PC-3 (cell line): Measurements from ENCODE around the gene PCARE. TPM values are rescaled to one million over a fixed set of nuclear protein-coding genes. Genes with fewer than 3 reads are reported as not detected.

Experiments used
- ATAC-seq: fragments of 200-7000 bp; cut with Tn5 transposase; 2 replicates; pipeline ENCODE4 v1.9.1; 2020; ENCODE audit warnings: mild to moderate bottlenecking, moderate library complexity
- BruUV-seq: library from RNA; stranded (reverse); fragments of 400-500 nt; replicated peaks from 2 replicates; lab custom pipeline; 2021; lab: Mats Ljungman, UMichigan
- CTCF ChIA-PET: fragments of 300-600 bp; sonication (Branson Sonifier 250); formaldehyde crosslinking; loops from one replicate; lab custom pipeline; 2022; ENCODE audit warnings: antibody characterized with exemption; lab: Charles Lee
- POLR2A ChIA-PET: fragments of 300-600 bp; sonication (Branson Sonifier 250); formaldehyde crosslinking; loops from one replicate; lab custom pipeline; 2022; ENCODE audit warnings: antibody characterized with exemption; ENCODE audit not compliant: unreplicated experiment; lab: Charles Lee
- DNase-seq: peaks from one replicate; pipeline ENCODE4 v3.0.0-alpha.2; 2015
- H2AFZ ChIP-seq: fragments of 300-600 bp; sonication (generic); 2 replicates; pipeline ENCODE4 v1.6.0; 2016; ENCODE audit warnings: antibody characterized with exemption, low read length
- H3F3A ChIP-seq: fragments of 300-600 bp; sonication (generic); one replicate; pipeline ENCODE4 v1.6.0; 2017; ENCODE audit warnings: antibody characterized with exemption, low read length, control low read depth, mild to moderate bottlenecking; ENCODE audit not compliant: unreplicated experiment
- H3K27ac ChIP-seq: fragments of 300-600 bp; sonication (generic); 2 replicates; pipeline ENCODE4 v1.5.1; 2016; ENCODE audit warnings: mild to moderate bottlenecking, low read length
- H3K27me3 ChIP-seq: fragments of 300-600 bp; sonication (generic); 2 replicates; pipeline ENCODE4 v1.6.1; 2016; ENCODE audit warnings: low read length, mixed read lengths
- H3K36me3 ChIP-seq: fragments of 300-600 bp; sonication (generic); 2 replicates; pipeline ENCODE4 v1.6.1; 2016; ENCODE audit warnings: low read depth, mixed run types, low read length, mixed read lengths
- H3K4me1 ChIP-seq: fragments of 300-600 bp; sonication (generic); 2 replicates; pipeline ENCODE4 v1.5.1; 2016; ENCODE audit warnings: low read length; ENCODE audit not compliant: insufficient read depth
- H3K4me2 ChIP-seq: fragments of 300-600 bp; sonication (generic); 2 replicates; pipeline ENCODE4 v1.6.0; 2016; ENCODE audit warnings: low read length
- H3K4me3 ChIP-seq: fragments of 300-600 bp; sonication (generic); 2 replicates; pipeline ENCODE4 v1.5.1; 2016; ENCODE audit warnings: mild to moderate bottlenecking, low read length, mixed read lengths
- H3K79me2 ChIP-seq: fragments of 300-600 bp; sonication (generic); 2 replicates; pipeline ENCODE4 v1.6.1; 2017; ENCODE audit warnings: low read length, mixed read lengths
- H3K9ac ChIP-seq: fragments of 300-600 bp; sonication (generic); 2 replicates; pipeline ENCODE4 v1.6.0; 2016; ENCODE audit warnings: mild to moderate bottlenecking, low read length
- H3K9me2 ChIP-seq: fragments of 300-600 bp; sonication (generic); replicated peaks from 2 replicates; pipeline ENCODE4 v1.6.1; 2016; ENCODE audit warnings: mixed run types, low read length, mixed read lengths
- H3K9me3 ChIP-seq: fragments of 300-600 bp; sonication (generic); 2 replicates; pipeline ENCODE4 v1.6.1; 2016; ENCODE audit warnings: low read length, mixed read lengths
- H4K20me1 ChIP-seq: fragments of 300-600 bp; sonication (generic); 2 replicates; pipeline ENCODE4 v1.6.1; 2016; ENCODE audit warnings: low read length, mixed read lengths
- CTCF ChIP-seq: fragments of 300-600 bp; sonication (generic); conservative IDR thresholded peaks from 2 replicates; pipeline ENCODE4 v1.5.1; 2017; ENCODE audit warnings: antibody characterized with exemption, low read depth, mild to moderate bottlenecking, low read length
- EZH2 ChIP-seq: fragments of 300-600 bp; sonication (generic); IDR thresholded peaks from one replicate; pipeline ENCODE4 v1.6.1; 2017; ENCODE audit warnings: antibody characterized with exemption, mild to moderate bottlenecking, low read length; ENCODE audit not compliant: unreplicated experiment
- EZH2phosphoT487 ChIP-seq: fragments of 300-600 bp; sonication (generic); IDR thresholded peaks from 2 replicates; pipeline ENCODE4 v1.6.1; 2018; ENCODE audit warnings: mild to moderate bottlenecking, antibody characterized with exemption, low read length, borderline replicate concordance
- intact Hi-C: fragments of 100-400 bp; cut with micrococcal nuclease; formaldehyde crosslinking; loops from 2 replicates; pipeline ENCODE4 v1.9.0; 2023
- total RNA-seq: library from RNA; depleted of rRNA; stranded (reverse); fragments of >200 nt; gene quantifications from 2 replicates; pipeline ENCODE4 v1.2.3, GENCODE V29; 2014

Gene PCARE
- total RNA-seq, 1 experiment from 2014 or later: not detected

GRCh38 chr2:29047083-29047845 is 27.1 kb downstream of the PCARE start:
- no peaks in the 10 kb centered on the region for H3F3A ChIP-seq
- no peaks in the 10 kb centered on the region for H3K4me1 ChIP-seq
- no peaks in the 10 kb centered on the region for H3K9me2 ChIP-seq
- intact Hi-C loops: no loop called here
- no peak overlapping the region for H2AFZ ChIP-seq
- ChIA-PET POLR2A (interaction anchor here (0.7 kb wide), 1 partner anchor 35 kb away, joined by 3 read pairs; no protein-coding TSS in a partner anchor), CTCF (no interaction called here)
- H3K27ac ChIP-seq: no peak overlapping the region
- H3K79me2 ChIP-seq: no peaks in the 10 kb centered on the region
- H4K20me1 ChIP-seq: no peaks in the 10 kb centered on the region
- no peaks in the 10 kb centered on the region for H3K9me3 ChIP-seq
- no peak overlapping the region for H3K9ac ChIP-seq
- H3K27me3 ChIP-seq: no peaks in the 10 kb centered on the region
- H3K36me3 ChIP-seq: no peaks in the 10 kb centered on the region
- H3K4me2 ChIP-seq: no peak overlapping the region
- BruUV-seq: no TSS peak
- ATAC-seq (no peak), DNase-seq (no peak)
- TF ChIP-seq CTCF: no peak
- H3K4me3 ChIP-seq: no peak overlapping the region

DNA sequence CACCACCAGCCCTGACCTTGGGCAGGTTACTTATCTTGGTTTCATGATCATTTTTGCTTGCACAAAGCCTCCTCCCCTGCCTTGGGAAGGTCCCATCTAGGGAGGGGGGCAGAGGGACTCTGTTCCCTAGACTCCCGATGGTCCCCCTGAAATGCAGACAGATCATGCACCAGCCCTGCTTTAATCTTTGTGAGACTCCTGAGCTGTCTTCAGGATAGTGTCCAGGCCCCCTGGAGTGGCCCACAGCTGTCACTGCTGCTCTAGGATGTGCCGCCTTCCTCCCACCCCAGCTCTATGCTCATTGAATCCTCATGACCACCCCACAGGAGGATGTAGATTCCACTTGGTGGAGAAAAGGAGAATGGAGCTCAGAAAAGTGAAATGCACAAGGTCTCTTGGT is 28.0 kb downstream of the PCARE start:
- Histone ChIP-seq H3K4me2 (no peak overlapping the region), H3K36me3 (no peaks in the 10 kb centered on the region), H3K79me2 (no peaks in the 10 kb centered on the region), H4K20me1 (no peaks in the 10 kb centered on the region), H3F3A (no peaks in the 10 kb centered on the region), H3K9me2 (no peaks in the 10 kb centered on the region), H3K9ac (no peak overlapping the region), H2AFZ (no peak overlapping the region), H3K9me3 (no peaks in the 10 kb centered on the region), H3K4me3 (no peak overlapping the region), H3K27me3 (no peaks in the 10 kb centered on the region), H3K4me1 (no peaks in the 10 kb centered on the region), H3K27ac (no peak overlapping the region)
- TF ChIP-seq EZH2 (no peak), CTCF (no peak), EZH2phosphoT487 (no peak)
- CTCF ChIA-PET: no interaction called here
- BruUV-seq: no TSS peak
- POLR2A ChIA-PET: no interaction called here
- no peak for ATAC-seq
- DNase-seq: no peak
- intact Hi-C loops: no loop called here

- Histone ChIP-seq H3K9ac (no peak overlapping the region), H3K4me3 (no peak overlapping the region), H4K20me1 (no peaks in the 10 kb centered on the region), H3K27ac (no peak overlapping the region), H3F3A (no peaks in the 10 kb centered on the region), H3K36me3 (no peaks in the 10 kb centered on the region), H3K27me3 (no peaks in the 10 kb centered on the region), H3K4me2 (no peak overlapping the region), H3K9me2 (no peaks in the 10 kb centered on the region), H3K9me3 (no peaks in the 10 kb centered on the region), H3K4me1 (no peaks in the 10 kb centered on the region), H3K79me2 (no peaks in the 10 kb centered on the region), H2AFZ (no peak overlapping the region)
- intact Hi-C loops: no loop called here
- BruUV-seq: no TSS peak
- DNase-seq (no peak), ATAC-seq (no peak)
- ChIA-PET CTCF (no interaction called here), POLR2A (no interaction called here)
- no peak for TF ChIP-seq EZH2phosphoT487
- TF ChIP-seq CTCF: no peak
- TF ChIP-seq EZH2: no peak
Observed at GRCh38 chr2:29044459-29044858, 29.9 kb downstream of the PCARE start.
